GM18508 (cell line): Measurements from ENCODE around the gene SLC29A4.
"Not testable (repeated sequence)": the region's sequence is repeated elsewhere in the genome, so short reads cannot be mapped to it uniquely, and the experiment has no call there.

Source experiments
- ATAC-seq: cut with Tn5 transposase; IDR thresholded peaks from one replicate; pipeline ENCODE4 v1.9.1; 2021; ENCODE audit warnings: moderate number of reproducible peaks; ENCODE audit not compliant: insufficient read depth, unreplicated experiment

The SLC29A4 gene

GRCh38 chr7:5274441-5274840 lies 8.3 kb upstream of the SLC29A4 start:
- ATAC-seq = no peak

GRCh38 chr7:5274985-5275431 lies 7.7 kb upstream of the SLC29A4 start:
- ATAC-seq = not testable (repeated sequence)

GRCh38 chr7:5275510-5275909 lies 7.2 kb upstream of the SLC29A4 start:
- not testable (repeated sequence) for ATAC-seq

GRCh38 chr7:5276123-5276522 lies 6.6 kb upstream of the SLC29A4 start:
- ATAC-seq = not testable (repeated sequence)

GRCh38 chr7:5276611-5277010 lies 6.1 kb upstream of the SLC29A4 start:
- no peak for ATAC-seq

GRCh38 chr7:5278766-5279165 lies 4.0 kb upstream of the SLC29A4 start:
- no peak for ATAC-seq

- ATAC-seq = no peak
These were observed 3.0 kb upstream of the SLC29A4 start for GRCh38 chr7:5279734-5280133.

GRCh38 chr7:5281598-5282500 lies 894 bp upstream of the SLC29A4 start:
- not testable (repeated sequence) for ATAC-seq

- ATAC-seq = no peak
These were observed 919 bp downstream of the SLC29A4 start for GRCh38 chr7:5283421-5284303.

- ATAC-seq = no peak
These were observed 1.9 kb downstream of the SLC29A4 start for GRCh38 chr7:5284304-5285281.

- no peak for ATAC-seq
These were observed 4.2 kb downstream of the SLC29A4 start for GRCh38 chr7:5286933-5287332.

- ATAC-seq = not testable (repeated sequence)
These were observed 4.6 kb downstream of the SLC29A4 start for GRCh38 chr7:5287373-5287772.

GRCh38 chr7:5287802-5288201 lies 5.1 kb downstream of the SLC29A4 start:
- ATAC-seq = no peak

GRCh38 chr7:5288560-5288959 lies 5.8 kb downstream of the SLC29A4 start:
- not testable (repeated sequence) for ATAC-seq

- ATAC-seq = no peak
These were observed 6.6 kb downstream of the SLC29A4 start for GRCh38 chr7:5289355-5289754.

- no peak for ATAC-seq
These were observed 8.6 kb downstream of the SLC29A4 start for GRCh38 chr7:5291301-5291700.

GRCh38 chr7:5291711-5292335 lies 9.1 kb downstream of the SLC29A4 start:
- ATAC-seq = not testable (repeated sequence)

- no peak for ATAC-seq
These were observed 11.6 kb downstream of the SLC29A4 start for GRCh38 chr7:5294169-5294987.
